HG02678 (cell line): Measurements from ENCODE around the gene SNAP91.
"Not testable (repeated sequence)": the region's sequence is repeated elsewhere in the genome, so short reads cannot be mapped to it uniquely, and the experiment has no call there.

ENCODE experiments used
- ATAC-seq: cut with Tn5 transposase; IDR thresholded peaks from one replicate; pipeline ENCODE4 v1.9.1; 2021; ENCODE audit warnings: mild to moderate bottlenecking, moderate library complexity; ENCODE audit not compliant: unreplicated experiment

The SNAP91 gene

DNA sequence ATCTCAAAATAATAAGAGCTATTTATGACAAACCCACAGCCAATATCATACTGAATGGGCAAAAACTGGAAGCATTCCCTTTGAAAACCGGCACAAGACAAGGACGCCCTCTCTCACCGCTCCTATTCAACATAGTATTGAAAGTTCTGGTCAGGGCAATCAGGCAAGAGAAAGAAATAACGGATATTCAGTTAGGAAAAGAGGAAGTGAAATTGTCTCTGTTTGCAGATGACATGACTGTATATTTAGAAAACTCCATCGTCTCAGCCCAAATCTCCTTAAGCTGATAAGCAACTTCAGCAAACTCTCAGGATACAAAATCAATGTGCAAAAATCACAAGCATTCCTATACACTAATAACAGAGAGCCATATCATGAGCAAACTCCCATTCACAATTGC is 158.4 kb downstream of the SNAP91 start:
- ATAC-seq = not testable (repeated sequence)

DNA sequence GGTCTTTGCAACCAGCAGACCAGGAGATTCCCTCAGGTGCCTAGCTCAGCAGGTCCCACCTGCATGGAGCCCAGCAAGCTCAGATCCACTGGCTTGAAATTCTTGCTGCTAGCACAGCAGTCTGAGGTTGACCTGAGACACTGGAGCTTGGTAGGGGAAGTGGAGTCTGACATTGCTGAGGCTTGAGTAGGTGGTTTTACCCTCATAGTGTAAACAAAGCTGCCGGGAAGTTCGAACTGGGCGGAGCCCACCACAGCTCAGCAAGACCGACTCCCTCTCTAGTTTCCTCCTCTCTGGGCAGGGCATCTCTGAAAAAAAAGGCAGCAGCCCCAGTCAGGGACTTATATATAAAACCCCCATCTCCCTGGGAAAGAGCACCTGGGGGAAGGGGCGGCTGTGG is 162.3 kb downstream of the SNAP91 start:
- ATAC-seq = no peak

DNA sequence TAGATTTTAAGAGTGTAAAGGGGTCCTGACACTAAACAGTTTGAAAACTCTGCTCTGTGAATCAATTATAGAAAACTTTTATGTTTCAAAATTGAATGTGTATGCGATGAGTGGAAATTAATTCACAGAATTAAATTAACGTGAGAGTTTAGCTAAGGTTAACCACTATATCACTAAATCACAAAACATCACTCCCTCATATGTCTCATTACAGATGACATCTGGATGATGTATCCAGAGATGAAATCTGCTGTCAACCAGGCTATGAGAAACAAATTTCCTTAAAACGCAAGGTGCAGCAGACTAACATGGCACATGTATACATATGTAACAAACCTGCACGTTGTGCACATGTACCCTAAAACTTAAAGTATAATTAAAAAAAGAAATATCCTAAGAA is 169.2 kb downstream of the SNAP91 start:
- ATAC-seq = no peak

DNA sequence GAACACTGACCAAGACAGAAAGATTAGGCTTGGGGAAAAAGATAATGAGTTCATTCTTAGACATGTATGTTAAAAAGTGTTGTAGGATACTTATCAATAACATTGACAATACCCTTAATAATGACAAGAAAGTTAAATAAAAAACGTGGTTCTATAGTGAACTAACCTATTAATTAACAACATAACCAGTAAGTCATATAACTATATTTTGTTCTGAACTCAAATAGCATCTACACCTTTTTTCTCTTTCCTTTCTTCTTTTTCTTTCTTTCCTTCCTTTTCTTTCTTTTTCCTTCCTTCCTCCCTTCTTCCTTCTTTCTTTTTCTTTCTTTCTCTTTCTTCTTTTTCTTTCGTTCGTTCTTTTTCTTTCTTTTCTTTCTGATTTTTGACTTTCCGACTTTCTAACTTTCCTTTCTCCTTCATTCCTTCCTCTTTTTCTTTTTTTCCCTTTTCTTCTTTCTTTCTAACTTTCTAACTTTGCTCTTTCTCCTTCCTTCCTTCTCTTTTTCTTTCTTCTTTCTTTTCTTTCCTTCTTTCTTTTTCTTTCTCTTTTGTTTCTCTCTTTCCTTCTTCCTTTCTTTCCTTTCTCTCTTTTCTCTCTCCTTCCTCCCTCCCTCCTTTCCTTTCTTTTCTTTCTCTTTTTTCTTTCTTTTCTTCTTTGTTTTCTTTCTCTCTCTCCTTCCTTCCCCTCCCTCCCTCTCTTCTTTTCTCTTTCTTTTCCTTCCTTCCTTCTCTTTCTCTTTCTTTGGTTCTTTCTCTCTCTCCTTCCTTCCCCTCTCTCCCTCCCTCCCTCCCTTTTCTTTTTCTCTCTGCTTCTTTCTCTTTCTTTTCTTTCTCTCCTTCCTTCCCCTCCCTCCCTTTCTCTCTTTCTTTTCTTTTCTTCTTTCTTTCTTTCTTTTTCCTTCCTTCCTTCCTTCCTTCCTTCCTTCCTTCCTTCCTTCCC is 172.0 kb downstream of the SNAP91 start:
- no peak for ATAC-seq

DNA sequence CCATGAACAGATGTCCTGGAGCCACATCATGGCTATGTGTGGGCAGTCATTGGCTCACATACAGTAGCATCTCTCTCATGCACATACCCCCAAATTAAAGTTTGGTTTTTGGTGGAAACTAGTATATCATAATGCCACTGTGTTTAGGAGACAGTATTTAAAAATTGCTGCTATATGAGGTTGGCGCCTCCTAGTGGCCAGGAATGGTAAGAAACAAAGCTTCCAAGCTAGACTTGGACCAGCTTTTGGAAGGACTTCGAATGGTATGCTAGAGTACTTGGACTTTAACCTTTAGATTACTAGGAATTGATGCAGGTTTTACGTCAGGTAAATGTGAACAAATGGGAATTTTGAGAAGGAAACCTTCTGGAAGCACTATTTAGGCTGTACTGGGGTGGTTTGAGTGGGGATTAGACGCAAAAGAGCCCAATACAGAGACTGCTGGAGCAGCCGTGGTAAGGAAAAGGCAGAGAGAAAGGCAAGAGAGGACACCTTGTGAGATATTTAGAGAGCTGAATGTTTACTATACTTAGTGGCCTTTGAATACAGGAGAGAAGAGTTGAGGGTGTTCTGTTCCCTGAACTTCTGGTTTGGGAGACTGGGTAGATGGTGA is 172.8 kb downstream of the SNAP91 start:
- peak; percentile 82 for ATAC-seq

DNA sequence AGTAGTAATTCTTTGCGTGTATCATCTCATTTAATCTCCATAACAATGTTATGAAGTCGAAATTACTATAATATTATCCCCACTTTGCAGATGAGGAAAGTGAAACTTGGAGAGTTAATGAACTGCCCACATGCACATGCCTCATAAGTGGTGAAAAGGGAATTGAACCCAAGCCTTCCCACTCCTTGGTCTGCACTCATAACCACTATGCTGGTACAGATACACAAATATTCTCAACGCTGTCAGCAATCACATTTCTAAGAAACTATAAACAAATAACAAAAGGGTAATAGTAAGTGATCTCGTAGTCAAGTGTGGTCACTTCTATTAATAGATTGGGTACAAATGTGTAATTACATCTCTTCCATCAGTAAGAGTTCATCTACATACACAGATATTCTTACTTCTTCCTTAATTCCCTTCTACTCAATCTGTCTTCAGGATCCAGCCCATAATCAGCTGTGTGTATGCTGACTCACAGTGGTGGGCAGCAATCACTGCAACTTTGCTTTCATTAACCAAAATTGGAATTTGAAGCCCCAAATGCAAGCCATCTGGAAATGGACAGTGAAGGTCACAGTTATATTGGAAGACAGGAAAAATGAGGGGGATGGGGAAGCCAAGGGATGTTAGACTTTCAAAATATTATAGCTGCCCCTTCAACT is 190.0 kb downstream of the SNAP91 start:
- no peak for ATAC-seq

DNA sequence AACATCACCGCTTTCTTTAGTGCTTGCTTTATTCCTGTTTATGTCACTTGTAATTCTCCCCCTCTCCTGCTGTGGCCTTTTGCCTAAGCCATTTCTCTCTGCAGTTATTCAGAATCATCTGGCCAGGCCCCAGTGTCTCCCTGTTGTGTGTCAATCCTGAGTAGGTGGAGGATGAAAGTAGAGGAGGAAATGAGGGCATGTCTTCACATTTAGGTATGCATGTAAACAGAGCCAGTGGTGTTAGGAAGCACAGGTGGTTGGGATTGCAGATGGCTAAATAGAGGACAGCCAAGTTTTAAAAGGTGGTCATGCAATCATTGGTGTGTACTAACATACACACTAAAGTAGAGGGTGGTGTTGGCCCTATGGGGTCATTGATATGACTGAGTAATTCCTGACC is 191.4 kb downstream of the SNAP91 start:
- no peak for ATAC-seq

DNA sequence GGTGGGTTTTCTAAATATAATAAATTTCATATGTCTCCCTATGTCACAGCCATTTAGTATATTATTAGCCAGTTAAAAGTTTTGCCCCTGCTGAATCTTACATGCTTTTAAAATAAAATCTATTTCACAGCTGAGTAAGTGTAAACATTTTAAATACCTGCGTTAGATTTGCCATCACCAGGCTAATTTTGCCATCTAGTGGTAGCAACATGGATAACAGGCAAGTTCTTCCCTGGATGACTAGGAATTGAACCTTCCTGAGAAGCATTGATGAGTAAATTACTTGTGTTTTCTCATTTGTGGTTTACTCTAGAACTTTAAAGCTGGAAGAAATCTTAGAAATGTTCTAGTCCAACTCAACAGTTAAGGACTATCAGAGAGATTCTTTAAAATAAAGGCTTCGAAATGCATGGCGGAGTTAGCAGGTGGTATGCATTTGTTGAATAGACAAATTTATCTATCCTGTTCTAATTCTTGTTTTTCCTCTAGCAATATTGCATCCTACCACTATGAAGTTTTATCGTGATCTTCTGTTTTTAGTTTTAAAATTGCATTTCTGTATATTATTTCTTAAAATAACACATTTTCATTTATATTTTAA is 193.9 kb downstream of the SNAP91 start:
- peak; percentile 60 for ATAC-seq

DNA sequence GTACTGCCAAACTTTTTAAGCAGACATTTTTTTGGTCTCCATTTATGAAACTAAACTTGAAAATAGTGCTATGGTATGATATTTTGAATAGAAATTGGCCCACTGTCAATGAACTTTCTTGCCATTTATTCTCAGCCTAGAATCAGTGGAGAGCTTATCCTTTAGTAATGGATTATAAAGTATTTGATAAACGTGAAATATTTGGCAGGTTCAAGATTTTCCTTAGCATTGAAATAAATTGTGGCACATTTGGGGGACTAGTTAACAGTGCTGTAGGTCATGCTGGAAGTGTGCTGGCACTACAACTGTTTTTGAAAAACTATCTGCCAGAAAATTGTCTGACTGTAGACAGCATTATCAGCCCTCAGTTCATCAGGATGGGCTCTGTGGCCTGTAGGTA is 194.4 kb downstream of the SNAP91 start:
- peak; percentile 4 for ATAC-seq

DNA sequence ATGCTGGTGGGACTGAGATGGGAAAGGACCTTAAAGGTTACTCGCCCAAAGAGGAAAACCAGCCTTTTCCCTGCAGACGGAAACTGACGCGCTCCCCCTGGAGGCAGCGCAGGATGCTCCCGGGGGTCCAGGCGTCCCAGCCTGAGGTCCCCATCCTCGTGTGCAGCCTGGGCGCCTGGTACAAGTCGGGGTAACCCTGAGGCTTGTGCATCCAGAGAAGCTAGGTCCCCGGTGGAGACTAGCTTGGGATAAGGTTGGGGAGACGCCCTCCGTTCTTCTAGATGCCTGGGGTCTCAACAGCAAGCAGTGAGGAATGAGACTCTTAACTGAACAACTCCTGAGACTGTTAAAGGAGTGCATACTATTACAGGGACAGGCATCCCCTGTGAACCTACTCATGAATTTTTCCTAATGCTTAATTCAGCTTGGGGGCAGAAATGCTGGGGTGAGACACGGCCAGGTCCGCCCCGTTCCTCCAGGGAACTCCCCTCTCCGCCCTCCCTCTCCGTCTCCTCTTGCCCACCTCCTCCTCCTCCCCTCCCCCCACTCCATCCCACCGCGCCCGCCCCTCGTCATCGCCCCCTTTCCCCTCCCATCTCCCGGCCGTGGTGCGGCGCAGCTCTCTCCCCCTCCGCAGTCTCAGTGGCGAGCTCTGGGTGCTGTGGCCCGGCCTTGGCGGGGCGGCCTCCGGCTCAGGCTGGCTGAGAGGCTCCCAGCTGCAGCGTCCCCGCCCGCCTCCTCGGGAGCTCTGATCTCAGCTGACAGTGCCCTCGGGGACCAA is 196.8 kb downstream of the SNAP91 start, which contains the start of gene PRSS35:
Gene PRSS35, plus strand, starts transcription at position 634 of the 781 bp plus-strand sequence. CDS start 10,908 bp downstream, outside the sequence.
- ATAC-seq = peak; percentile 48

DNA sequence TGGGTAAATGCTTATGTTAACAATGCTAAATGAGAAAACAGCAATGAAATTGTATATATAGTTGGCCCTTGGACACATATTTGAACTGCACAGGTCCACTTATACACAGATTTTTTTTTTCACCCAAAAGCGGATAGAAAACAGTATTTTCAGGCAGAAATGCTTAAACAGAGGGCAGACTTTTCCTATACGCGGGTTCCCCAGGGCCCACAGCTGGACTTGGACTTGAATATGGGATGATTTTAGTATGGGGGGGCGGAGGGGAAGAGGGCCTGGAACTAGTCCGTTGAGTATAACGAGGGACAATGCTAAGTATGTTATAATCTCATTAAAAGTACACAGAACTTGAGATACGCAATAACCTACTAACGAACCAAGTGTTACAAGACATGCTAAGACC is 197.6 kb downstream of the SNAP91 start:
- no peak for ATAC-seq

DNA sequence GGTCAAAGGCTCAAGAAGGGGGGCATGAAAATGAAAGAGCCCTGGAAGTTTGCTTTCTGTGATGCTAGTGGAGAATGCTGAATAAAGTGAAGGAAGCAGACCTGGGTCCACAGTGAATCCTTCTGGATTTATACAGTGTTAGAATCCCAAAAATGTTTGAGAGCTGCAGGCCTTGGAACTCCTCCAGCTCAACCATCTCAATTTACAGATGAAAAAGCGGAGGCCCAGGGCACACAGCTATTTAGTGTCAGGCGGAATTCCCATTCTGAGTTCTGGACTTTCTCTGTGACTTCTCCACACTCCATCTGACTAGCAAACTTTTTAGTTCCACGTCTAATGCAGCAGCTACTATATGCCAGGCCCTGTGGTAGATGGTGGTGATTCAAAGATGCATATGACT is 198.1 kb downstream of the SNAP91 start:
- ATAC-seq = no peak

DNA sequence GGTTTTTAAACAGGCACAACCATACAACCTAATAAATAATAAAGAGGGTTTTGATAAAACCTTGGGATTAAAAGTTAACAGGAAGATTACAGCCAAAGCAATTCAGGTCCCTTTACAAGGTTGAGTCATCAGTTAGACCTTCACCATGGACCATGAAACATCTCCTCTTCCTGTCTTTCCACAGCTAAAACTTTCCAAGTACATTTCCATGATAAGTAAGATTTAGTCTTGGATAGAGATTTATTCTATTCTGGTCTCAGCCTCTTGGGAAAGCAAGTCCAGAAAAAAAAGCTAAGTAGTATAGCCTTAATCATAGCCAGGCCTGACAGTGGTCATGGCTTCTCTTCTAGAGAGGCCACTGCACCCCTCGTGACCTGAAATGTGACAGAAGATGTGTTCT is 199.5 kb downstream of the SNAP91 start:
- no peak for ATAC-seq

DNA sequence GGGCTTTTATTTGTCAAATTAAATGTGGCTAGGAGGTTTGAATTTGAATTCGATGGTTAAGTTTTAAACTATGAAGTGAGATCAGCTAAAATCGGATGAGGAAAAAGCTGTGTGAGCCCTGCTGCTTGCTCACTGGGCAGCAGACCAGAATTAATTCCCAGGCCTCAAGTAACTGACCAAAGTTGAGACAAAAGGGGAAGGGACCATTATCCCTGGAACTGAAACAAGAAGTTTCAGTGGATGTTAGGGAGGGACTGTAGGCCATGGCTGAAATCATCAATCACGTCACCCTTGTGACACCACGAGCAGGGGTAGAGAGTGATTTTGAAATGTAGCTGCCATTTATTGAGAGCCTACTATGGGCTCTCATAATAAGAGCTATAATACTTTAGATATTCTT is 203.5 kb downstream of the SNAP91 start:
- ATAC-seq = no peak
